Stimulated activated CD8-positive, alpha-beta memory T cell treated with anti-CD3 and anti-CD28 coated beads, Interleukin-15, amount 100 ng/mL, for 48 hours (primary cell): ENCODE measurements around the gene PPP1R9A.

ENCODE experiments used
- DNase-seq, 2 donors: peaks; one replicate each; pipeline ENCODE4 v3.0.0-alpha.2; 2020; ENCODE audit warnings: low read depth in 2 of 2

Gene PPP1R9A

GRCh38 chr7:95097851-95098250, 190.5 kb downstream of the PPP1R9A start:
- DNase-seq: no peak

GRCh38 chr7:95099106-95099505, 191.7 kb downstream of the PPP1R9A start:
- no peak for DNase-seq

GRCh38 chr7:95101422-95101821, 194.0 kb downstream of the PPP1R9A start:
- no peak for DNase-seq

DNA sequence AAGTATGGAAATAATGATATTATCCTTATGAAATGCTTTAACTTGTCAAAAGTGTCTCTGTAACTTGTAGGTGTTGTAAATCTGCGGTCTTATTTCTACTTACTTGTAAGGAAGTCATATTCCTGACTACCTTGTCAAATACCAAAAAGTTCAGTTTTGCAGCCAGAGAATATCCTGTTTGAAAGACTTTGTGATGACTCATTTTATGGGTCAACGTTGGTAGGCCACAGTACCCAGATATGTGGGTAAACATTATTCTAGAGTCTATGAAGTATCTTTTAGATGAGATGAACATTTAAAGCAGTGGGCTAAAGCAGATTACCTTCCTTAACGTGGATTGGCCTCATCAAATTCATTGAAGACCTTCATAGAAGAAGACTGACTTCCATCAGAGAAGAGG, 195.3 kb downstream of the PPP1R9A start:
- no peak for DNase-seq

DNA sequence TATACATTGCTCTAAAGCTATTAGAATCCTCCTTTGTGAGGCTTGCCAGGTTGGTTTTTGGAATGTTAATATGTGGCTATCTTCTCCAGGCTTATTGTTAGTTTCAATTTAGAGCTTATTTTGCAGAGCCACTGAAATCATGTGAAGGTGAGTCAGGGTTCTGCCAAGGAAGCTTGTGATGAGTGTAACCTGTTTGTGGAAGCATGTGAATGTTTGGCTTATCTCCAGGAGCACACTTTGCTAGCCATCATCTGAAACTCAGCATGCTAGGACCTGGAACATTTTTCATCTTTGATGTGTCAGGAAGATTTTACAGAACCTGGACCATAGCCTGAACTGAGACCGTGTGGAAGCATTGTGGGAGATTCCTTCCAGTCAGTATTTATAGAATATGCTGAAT, 197.3 kb downstream of the PPP1R9A start:
- DNase-seq: no peak

GRCh38 chr7:95105627-95106026, 198.2 kb downstream of the PPP1R9A start:
- DNase-seq: no peak

DNA sequence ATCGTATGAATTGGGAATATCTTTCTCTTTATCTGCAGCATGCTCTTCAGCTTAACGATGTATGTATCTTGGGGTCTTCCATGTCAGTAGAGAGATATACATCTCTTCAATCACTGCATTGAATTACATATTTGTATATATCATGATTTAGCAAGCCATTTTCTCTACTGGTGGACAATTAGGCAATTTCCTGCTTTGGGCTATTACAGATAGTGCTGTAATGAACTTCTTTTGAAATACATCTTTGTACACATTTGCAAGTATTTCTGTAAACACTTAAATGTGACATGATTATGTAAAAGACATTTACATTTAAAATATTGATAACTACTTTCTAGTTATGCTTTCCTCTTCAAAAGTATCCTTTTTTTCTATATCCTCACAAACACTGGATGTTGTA, 199.0 kb downstream of the PPP1R9A start:
- no peak for DNase-seq

DNA sequence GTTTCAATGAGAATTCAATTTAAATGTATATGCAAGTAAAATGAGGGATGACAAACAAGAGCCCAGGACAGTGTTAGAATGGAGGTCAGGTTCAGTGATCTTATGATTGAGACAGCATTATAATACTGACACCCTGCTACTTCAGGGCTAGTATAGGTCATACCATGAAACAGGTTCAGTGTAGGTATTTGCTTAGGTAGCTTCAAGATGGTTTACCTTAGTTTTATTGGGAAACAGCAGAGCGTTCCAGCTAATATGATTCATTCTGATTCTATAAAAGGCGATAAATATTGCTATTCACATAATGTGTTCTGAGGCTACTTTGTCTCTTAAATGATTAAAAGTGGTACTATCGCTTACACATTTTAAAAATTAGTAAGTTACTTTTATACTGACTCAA, 203.3 kb downstream of the PPP1R9A start:
- DNase-seq: no peak

GRCh38 chr7:95113590-95113989, 206.2 kb downstream of the PPP1R9A start:
- DNase-seq: no peak

DNA sequence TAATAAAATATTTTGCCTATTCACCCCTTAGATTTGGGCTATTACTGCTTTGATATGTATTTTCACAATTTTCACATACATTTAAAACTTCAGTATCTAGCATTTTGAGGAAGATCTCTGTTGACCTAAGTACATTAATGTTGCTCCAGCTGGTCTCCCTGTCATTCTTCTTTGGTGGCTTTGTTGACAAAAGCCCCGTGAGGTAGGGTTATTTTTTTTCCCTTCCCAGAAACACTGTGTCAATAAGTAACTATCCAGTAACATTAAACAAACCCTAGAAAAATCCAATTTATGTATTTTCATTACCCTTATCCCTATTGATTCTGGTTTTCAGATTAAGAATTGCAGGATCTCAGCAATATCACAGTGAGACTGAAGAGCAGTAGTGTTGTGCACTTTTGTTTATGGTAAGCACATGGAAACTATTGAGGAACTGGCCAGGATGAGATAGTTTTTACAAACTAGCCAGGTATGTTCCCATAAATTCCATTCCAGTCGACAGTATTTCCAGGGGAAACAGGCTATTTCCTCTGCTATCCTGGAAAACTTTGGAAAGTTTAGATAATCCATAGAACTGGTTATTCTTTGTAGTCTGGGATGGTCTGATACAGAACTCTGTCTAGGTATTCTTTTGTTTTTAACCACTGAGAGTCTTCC, 218.8 kb downstream of the PPP1R9A start:
- DNase-seq: no peak

- DNase-seq: no peak
Measured at GRCh38 chr7:95132500-95132899, 225.1 kb downstream of the PPP1R9A start.

DNA sequence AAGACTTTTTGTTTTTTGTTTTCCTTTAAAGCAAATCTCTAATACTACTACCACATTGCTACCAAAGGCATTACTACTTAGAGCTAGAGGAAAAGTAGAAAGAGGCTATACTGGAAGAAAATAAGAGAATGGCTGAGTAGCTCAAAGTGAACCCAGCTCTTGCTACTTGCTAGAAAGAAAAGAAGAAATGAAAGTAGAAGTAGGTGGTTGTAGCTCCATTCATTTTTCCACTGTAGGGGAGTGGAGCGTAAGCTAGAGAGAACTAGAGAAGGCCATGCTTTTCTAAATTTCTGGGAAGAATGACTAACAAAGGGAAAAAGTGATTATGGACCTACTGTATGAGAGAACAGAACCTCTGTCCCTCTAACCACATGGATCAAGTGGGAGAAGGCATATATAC, 232.5 kb downstream of the PPP1R9A start:
- DNase-seq: no peak

DNA sequence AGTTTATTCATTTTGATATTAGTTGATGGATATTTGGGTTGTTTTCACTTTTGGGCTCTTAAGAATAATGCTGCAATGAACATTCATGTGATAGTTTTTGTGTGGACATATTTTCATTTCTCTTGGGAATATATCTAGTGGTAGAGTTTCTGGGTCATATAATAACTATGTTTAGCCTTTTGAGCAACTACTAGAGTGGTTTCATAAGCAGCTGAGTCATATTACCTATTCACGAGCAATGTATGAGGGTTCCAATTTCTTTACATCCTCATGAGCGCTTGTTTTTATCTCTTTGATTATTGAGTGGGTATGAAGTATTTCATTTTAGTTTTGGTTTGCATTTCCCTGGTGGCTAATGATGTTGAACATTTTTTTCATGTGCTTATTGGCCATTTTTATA, 234.4 kb downstream of the PPP1R9A start:
- DNase-seq: no peak

- DNase-seq: no peak
Measured at GRCh38 chr7:95144256-95144655, 236.9 kb downstream of the PPP1R9A start.

DNA sequence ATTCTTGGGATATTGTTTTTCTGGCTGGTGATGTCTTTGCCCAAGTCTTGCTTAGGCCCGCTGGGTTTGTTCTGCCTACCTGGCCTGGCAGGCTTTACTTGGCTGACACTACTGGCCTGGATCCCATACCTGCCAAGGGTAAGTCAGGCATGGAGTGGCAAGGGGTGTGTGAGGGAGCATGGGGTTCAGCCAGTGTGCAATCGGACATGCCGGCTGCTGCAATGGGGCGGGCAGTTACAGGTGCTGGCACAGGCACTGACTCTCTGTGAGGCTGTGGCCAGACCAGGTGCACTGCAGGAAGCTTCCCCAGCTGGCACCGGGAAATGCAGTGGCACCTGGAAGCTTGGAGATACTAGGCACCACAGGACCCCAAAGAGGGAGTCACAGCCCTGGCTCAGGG, 248.6 kb downstream of the PPP1R9A start:
- DNase-seq: no peak

DNA sequence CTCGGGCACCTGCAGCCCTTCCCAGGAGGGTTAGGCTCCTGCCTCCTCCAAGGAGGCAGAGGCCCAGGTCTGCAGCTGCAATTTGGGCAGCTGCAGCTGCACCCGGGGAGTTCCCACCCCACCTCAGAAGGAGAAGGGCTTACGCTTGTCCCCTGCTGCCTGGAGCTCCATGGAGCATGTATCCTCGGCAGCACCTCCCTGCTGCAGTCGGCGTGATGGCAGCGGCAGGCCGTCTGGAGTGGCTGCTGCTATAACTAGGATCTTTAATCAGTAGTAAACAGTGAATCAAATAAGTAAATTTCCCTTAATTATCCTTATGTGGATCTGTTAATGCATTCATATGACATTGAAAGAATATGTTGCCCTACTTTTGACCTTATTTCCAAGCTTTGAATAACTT, 250.0 kb downstream of the PPP1R9A start:
- DNase-seq: no peak

DNA sequence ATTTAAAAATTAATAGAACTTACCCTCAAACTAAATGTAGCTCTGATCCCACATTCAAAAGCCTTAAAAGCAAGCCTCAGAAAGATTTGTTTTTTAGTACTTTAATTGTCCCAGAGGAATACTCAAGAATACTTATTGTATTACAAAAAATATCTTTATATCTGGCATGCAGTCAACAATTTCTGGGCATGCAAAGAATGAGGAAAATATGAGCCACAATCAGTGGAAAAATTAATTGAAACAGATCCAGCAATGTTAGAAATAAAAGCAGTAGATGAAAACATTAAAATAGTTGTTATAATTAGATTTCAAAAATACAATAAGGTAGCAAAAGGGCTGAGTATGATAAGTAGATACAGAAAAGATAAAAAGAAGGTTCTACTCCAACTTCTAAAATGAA, 262.3 kb downstream of the PPP1R9A start:
- DNase-seq: no peak

- DNase-seq: no peak
Measured at GRCh38 chr7:95172420-95172819, 265.0 kb downstream of the PPP1R9A start.

GRCh38 chr7:95190515-95190914, 283.1 kb downstream of the PPP1R9A start:
- no peak for DNase-seq

DNA sequence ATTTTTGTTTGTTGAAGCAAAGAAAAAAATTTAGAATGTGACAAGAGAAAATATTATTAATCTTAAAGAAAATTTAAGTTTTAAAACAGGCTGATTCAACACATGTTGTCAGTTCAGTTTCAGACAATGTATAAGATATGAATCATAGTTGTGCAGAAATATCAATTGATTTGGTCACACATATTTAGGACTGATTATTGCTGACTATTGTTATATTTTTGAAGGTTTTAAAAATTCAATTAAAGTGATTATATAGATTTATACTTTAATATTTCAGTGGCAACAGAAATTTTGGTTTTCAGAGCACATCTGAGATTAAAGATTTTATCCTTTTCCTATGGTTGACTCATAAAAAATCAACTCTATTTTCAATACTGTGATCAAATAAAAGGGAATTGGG, 284.4 kb downstream of the PPP1R9A start:
- DNase-seq: no peak

GRCh38 chr7:95198863-95199262, 291.5 kb downstream of the PPP1R9A start:
- DNase-seq: no peak

GRCh38 chr7:95199779-95200558, 292.6 kb downstream of the PPP1R9A start:
- no peak for DNase-seq

DNA sequence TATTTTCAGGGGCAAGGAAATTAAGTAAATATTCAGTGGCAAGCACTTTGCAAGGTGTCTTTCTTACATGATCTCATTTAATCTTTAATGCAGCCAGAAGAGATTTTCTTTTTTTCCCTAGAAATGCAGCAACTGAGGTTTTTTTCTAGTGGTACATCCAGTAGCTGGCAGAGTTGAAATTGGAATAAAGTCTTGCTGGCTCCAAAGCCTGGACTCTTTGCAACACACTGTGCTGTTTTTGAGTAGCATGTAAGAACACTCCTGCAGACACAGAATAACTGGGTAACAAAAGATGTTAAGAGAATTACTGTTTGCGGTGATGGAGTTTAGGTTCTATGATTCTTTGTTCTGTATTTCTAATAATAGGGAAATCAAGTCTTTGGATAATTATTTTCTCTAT, 293.3 kb downstream of the PPP1R9A start:
- DNase-seq: no peak

- no peak for DNase-seq
Measured at GRCh38 chr7:95201727-95202126, 294.3 kb downstream of the PPP1R9A start.
